Stimulated activated CD8-positive, alpha-beta memory T cell treated with anti-CD3 and anti-CD28 coated beads, Interleukin-2, amount 100 ng/mL, for 1 hour (primary cell): Measurements from ENCODE around the gene EIF4EBP3.
A peak's percentile ranks its signal among the peaks of the same experiment; 100 is the strongest.

Experiments used
- DNase-seq, 2 donors: peaks; one replicate each; pipeline ENCODE4 v3.0.0-alpha.2; 2020; ENCODE audit warnings: low read depth in 2 of 2

The EIF4EBP3 gene

DNA sequence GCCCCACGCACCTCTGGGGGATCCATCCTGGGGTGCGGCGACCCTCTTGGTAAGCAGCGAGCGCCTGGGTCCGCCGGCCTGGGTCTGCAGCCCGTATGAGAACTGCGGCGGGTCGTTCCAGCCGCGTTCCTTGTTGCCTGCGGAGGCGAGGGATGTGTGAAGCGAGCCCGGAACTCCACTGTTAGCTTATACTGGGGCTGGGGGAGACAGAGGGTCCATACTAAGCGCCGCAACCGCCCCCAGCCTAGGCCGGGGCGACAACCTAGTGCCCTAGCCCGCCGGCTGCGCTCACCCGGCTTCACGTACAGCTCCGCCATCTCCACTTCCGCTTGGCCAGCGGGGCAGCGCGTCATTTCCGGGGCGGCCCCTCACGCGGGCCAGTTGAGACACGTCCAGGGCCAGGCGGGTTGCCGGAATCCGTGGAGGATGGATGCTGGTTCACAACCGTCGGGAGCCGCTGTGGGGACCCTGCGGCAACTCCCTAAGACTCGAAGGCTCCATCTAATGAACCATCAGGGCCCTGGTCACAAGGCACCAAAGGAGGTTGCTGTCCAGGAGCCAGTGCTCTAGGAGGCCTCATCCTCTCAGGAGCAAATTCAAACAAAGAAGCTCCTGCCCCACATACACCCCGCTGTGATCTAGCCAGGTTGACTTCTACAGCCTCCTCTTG lies 9.8 kb downstream of the EIF4EBP3 start, which contains the start of gene SRA1:
Gene SRA1, minus strand, starts transcription at position 338 of the 670 bp plus-strand sequence. Its CDS starts 21 bp downstream, at position 317.
- peak; percentile 64 to 66 for DNase-seq

DNA sequence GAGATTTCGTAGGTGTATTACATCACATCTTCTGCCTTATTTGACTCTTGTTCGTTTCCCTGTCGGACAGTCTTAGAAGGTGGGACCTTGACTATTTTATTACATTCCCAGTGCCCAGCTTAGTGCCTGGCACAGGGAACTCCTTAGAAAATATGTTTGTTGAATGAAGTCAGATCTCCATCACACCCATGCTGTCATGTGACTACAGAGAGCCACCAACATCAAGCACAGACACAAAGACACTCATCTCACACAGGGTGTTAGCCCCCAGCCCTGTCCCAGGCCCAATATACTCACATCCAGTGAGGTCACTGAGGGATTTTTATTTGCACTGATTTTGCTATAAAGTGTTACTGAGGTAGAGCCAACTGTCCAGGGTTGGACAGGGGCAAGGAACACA lies 10.5 kb downstream of the EIF4EBP3 start:
- DNase-seq: no peak

DNA sequence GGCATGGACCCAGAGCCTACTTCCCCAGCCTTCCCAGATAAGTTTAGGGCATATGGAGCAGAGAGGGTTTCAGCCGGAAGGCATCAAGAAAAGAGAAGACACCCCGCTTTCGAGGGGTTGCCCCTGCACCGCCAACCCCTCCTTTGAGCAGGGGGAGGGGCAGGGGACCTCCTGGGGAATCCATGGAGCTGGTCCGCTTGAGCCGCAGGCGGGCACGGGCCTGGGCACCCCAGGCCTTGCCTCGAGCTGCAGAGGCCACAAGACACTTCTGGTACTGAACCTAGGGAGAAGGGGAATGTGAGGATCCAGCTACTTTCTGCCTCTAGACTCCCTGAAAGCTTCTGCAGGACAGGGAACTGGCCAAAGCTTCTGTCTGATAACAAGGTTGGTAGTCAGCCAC lies 11.1 kb downstream of the EIF4EBP3 start:
- no peak for DNase-seq

DNA sequence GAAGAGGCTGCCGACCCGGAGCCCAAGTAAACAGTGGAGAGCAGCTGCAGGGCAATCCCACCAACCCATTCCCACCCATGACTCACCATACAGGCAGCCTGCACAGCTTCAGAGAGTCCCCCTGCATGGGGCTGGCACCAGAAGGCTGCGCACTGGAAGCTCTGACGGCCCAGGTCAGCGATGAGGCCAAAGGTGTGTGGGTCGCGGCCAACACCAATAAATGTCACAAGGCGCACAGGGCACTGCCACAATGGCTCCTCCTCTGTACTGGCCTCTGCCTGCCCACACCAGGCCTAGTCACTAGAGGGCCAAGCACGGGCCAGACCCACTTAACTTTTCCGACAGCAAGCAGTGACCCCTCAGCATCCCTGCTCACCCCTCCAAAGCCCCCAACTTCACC lies 12.8 kb downstream of the EIF4EBP3 start:
- no peak for DNase-seq

DNA sequence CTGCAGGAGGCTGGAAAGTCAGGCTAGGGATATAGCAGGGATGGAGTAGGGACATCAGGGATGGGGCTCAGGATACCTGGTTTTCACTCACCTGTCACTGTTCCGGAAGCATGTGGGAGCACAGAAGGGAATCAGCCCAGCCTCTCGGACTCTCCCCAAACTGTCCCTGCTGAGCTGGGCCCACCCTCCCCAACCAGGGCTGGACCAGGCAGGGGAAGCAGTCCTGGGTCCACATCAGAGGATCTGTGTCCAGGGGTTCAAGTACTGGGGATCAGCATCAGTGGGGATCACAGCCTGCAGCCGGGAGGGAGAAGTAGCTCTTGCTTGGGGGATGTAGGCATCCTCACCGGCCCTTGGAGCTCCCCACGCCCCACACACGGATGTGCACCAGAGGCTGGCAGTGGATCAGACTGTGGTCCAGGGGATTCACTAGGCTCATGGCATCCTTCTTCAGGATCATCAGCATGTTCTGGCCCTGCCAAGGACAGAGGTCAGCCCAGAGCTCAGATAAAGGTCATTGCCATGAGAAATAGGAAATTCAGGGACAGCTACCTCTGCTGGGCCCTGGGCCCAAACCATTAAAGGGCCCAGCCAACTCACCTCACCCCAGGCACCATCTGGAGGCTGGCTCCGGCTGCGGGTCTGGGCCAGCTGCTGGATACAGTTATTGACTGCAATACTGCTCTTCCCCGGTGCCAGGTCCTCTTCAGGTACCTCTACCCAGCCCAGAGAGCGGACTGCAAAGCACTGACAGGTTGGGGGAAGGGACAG lies 14.5 kb downstream of the EIF4EBP3 start:
- no peak for DNase-seq

DNA sequence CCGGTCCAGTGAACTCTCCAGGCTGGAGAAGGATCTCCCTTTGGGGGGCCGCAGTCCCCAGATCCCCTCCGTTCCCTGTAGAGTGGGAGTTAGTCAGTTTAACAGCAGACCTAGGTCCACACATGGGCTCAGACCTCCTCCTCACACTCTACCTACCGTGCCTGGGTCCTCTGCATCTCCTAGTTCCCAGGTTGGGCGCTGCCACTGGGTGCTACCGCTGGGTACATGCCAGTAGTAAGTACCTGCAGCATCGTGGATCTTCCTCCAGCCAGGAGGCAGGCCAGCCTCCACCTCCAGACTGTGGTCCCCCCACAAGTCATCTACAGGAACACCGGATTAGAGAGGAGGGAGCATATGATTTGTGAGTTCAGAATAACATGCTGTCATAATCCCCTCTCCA lies 16.1 kb downstream of the EIF4EBP3 start:
- no peak for DNase-seq

DNA sequence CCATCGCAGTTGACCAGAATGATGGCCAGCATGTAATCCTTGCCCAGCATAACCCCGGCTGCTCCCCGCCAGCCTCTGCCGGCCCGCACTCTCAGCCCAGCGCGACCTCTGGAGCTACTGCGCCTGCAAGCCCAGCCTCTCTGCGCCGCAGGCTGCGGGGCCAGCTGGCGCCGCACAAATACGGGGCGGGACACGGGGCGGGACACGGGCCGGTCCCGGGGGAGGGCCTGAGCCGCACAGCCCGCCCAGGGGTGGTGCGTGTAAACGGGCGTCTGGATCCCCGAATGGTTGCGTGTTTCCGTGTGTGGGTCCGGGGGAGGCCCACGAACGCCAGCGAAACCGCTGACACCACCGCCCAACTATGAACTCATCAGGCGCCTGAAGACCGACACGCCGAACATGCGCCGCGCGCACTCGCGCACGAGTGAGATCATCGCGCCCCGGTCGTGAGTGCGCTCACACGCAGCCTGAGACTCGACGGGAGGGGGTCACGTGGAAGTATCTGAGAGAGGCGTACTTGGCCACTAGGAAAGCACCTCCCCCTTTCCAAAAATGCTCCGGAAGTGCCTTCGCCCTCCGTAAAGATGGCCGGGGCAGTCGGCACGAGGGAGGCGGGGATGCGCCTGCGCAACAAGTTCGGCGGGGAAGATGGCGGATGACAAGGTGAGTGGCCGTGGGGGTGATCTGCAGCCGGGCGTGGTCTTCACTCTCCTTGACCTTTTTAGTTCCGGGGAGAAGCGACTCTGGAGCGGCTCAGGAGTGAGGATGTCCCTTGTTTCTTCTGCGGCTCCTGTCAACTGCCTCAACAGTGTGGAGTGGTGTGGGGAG lies 16.9 kb downstream of the EIF4EBP3 start, which contains the start of the genes APBB3 and SLC35A4:
Gene APBB3, minus strand, starts transcription at position 403 of the 828 bp plus-strand sequence. Its CDS starts 353 bp downstream, at position 50.
Gene SLC35A4, plus strand, starts transcription at position 633 of the 828 bp plus-strand sequence. CDS start 2,342 bp downstream, outside the sequence.
- DNase-seq: peak; percentile 93 to 95

DNA sequence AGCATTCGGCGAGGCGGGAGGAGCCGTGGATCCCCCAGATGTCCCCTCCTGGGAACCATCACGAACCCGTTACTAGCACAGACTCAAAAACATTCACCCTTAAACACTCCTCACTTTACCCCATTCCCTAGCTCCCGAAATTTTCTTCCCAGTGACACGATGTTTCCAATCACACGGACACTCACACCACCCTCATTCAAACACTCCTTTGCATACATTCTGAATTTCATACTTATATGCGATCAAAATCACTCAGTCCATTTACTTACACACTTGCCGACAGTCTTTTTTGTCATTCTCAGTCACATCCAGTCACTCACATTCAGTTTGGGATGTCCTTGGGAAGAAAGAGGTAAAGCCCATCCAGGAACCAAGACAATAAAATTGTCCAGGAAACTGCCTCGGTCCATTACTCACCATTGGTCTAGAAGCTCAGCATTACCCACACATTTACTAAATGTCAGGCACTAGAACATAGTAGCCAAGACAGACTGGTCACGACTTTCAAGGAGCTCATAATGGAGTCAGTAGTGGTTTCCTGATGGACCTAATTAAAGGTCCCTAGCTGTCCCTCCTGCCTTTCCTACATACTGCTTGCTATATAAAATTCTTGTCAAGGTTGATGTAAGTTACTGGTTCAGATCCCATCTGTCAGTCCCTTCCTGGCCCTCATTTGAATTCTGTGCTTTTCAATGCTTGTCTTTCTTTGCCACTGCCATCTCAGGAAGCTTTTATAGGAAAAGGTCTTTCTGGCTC lies 17.7 kb downstream of the EIF4EBP3 start:
- no peak for DNase-seq

DNA sequence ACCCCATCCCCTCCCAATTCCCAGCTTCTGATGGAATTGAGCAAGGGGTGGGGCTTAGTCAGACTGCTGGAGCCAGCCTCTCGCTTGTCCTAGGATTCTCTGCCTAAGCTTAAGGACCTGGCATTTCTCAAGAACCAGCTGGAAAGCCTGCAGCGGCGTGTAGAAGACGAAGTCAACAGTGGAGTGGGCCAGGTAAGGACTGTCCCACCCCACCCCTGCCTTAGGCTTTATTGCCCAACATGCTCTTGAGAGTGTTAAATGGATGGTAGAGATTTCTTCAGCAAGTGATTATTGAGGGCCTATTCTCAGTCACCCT lies 18.3 kb downstream of the EIF4EBP3 start:
- no peak for DNase-seq

DNA sequence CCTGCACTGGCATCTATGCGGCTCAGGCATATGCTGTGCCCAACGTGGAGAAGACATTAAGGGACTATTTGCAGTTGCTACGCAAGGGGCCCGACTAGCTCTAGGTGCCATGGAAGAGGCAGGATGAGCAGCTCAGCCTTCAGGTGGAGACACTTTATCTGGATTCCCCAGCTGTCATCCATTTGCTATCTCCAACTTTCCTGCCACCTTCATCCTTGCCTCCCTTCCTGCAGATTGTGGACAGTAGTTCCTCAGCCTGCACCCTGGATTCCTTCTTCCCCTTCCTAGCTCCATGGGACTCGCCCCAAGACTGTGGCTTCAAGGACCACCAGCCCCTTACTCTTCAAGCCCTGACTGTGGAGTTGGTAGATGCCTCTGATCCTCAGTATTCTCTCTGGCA lies 19.2 kb downstream of the EIF4EBP3 start:
- no peak for DNase-seq

DNA sequence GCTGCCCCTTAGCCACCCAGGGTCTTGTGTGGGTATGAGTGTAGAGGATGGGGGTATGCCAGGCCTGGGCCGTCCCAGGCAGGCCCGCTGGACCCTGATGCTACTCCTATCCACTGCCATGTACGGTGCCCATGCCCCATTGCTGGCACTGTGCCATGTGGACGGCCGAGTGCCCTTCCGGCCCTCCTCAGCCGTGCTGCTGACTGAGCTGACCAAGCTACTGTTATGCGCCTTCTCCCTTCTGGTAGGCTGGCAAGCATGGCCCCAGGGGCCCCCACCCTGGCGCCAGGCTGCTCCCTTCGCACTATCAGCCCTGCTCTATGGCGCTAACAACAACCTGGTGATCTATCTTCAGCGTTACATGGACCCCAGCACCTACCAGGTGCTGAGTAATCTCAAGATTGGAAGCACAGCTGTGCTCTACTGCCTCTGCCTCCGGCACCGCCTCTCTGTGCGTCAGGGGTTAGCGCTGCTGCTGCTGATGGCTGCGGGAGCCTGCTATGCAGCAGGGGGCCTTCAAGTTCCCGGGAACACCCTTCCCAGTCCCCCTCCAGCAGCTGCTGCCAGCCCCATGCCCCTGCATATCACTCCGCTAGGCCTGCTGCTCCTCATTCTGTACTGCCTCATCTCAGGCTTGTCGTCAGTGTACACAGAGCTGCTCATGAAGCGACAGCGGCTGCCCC lies 19.8 kb downstream of the EIF4EBP3 start:
- no peak for DNase-seq

DNA sequence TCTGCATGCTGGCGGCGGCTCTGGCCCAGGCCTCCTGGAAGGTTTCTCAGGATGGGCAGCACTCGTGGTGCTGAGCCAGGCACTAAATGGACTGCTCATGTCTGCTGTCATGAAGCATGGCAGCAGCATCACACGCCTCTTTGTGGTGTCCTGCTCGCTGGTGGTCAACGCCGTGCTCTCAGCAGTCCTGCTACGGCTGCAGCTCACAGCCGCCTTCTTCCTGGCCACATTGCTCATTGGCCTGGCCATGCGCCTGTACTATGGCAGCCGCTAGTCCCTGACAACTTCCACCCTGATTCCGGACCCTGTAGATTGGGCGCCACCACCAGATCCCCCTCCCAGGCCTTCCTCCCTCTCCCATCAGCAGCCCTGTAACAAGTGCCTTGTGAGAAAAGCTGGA lies 20.4 kb downstream of the EIF4EBP3 start:
- no peak for DNase-seq

DNA sequence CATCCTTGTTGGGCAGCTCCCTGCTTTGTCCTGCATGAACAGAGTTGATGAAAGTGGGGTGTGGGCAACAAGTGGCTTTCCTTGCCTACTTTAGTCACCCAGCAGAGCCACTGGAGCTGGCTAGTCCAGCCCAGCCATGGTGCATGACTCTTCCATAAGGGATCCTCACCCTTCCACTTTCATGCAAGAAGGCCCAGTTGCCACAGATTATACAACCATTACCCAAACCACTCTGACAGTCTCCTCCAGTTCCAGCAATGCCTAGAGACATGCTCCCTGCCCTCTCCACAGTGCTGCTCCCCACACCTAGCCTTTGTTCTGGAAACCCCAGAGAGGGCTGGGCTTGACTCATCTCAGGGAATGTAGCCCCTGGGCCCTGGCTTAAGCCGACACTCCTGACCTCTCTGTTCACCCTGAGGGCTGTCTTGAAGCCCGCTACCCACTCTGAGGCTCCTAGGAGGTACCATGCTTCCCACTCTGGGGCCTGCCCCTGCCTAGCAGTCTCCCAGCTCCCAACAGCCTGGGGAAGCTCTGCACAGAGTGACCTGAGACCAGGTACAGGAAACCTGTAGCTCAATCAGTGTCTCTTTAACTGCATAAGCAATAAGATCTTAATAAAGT lies 21.1 kb downstream of the EIF4EBP3 start:
- no peak for DNase-seq

DNA sequence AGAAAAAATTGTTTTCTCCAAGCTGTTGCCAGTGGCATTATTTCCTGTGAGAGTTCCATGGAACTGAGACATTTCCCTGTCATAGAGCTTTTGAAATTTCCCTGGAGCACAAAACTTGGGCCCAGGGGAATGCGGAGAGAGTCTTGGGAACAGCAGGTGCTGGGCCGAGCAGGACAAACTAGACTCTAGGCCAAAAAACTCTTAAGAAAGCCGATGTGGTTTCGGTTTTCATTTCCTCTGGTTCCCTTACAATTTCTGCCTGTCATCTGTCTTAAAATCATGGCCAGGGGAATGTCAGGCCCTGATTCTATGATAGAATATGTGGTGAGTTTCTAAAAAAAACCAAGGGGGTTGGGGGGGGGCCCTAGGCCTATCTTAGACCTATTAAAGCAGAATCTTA lies 21.7 kb downstream of the EIF4EBP3 start:
- no peak for DNase-seq

DNA sequence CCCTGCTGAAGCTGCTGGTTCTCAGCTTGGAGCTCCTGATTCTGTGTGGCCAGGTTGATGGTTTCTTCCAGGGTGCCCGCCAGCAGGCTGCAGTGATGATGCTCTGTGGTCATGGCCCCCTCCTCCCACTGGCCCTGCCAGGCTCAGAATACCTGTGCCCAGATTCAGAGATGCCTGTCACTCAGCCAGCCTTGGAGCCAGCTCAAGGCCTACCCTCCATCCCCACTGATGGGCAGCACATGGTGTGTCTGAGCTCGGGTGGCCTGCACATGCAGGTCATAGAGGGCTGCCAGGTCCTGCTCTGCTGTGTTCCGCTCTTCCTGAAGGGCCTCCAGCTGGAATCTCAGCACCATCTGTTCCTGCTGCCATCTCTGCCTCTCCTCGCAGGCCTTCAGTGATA lies 22.6 kb downstream of the EIF4EBP3 start:
- no peak for DNase-seq

DNA sequence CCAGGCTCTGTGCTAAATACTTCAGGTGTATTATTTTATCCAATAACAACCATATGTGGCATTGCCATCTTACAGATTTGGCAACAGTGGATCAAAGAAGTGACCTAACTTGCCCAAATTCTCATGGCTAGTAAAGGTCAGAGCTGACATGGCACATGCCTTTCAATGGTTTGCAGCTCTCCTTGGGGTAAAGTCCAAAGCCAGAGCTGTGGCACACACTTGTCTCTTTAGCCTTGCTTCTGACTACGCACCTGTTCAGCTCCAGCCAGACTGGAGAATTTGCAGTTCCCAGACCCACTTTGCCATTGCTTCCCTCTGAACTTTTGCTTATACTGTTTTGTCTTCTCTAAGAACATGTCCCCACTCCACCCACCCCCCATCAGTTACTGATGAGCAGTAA lies 23.0 kb downstream of the EIF4EBP3 start:
- no peak for DNase-seq

DNA sequence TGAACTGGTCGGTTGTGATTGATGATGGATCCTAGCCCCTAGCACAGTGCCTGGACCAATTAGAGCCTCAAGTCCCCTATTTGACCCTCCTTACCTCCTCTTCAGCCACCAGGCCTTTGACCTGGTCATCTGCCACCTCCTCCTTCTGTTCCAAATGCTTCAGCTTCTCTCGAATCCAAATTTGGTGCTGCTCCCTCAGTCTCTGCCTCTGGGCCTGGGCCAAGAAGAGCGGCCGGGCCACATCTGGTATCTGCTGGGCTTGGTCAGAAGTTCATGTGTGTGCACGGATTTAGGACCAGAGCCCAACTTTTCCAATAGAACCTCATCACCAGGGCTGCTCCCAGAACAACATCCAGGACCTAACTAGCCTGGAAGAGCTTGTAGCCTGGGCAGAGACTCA lies 23.6 kb downstream of the EIF4EBP3 start:
- no peak for DNase-seq

DNA sequence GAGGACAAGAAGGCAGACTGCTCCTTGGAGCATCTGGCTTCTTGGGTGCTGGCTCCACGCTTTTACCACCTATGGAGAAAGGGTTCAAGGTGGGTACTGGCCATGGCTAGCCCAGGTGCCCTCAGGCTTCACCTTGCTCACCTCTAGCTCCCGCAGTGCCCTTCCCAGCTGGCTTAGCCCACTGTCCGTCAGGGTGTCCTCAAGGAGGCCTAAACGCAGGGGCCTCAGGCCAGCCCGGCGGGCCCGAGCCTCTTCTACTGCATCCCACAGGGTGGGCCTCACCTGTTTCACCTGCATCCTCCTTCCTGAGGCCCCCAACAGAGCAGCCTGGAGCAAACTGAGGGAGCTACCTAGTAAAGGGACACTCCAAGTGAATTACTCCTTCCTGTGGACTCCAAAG lies 26.2 kb downstream of the EIF4EBP3 start:
- no peak for DNase-seq

DNA sequence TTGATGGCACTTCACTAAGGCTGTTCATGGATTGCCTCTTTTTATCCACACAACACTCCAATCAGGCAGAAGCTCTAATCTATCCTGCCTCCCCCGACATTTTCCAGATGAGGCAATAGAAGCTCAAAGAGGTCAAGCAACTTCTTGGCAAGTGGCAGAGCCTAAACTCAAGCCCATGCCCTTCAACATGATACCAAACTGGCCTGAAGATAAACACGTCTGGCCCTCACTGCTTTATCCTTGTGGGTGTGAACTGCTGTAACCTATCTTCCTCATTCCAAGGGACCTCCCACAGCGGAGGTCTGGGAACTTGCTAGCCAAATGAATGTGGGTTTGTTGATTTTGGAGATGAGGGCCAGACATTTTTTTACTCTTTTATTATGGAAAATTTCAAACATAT lies 26.7 kb downstream of the EIF4EBP3 start:
- no peak for DNase-seq

DNA sequence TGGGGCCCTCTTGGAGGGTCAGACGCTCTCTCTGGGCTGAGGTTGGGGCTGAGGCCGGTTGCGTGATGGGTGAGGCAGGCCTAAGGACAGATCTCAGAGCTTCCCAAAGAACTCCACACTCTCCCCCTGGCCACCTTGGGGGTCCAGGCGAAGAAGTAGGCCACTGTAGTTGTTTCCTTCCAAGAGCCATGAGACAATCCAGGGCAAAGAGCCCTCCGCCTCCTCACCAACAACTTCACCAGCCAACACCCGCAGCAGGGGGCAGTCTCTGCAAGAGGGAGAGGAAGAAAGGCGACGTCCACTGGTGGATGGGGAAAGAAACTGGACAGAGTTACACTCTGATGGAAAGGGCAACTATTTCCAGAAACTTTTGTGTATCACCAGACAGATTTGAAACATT lies 27.8 kb downstream of the EIF4EBP3 start:
- DNase-seq: no peak

DNA sequence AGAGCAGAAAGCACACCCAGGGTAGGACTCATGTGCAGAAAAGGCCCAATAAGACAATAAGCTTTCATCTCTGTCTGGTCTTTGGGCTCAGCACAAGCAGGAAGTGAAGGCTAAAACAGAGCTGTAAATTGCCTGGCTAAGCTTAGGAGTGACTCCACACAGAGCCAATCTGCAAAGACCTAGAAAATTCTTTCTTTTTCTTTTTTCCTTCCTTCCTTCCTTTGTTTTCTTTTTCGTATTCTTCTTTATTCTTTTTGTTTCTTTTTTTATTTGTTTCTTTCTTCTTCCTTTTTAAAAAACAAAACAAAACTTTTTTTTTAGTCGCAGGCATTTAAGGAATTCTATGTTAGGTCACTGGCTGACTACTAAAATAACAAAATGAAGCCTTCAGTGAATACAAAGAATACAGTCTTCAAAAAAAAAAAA lies 29.3 kb downstream of the EIF4EBP3 start:
- DNase-seq: no peak
